Testis (tissue), 2 donors: Measurements from ENCODE around the gene ABHD16B.

ENCODE experiments used
- CTCF ChIP-seq, 3 experiments: fragments of 450-650 bp in 2 of 3; fragments of 200-600 bp in 1 of 3; sonication (generic) in 1 of 3; IDR thresholded peaks; one replicate each; pipeline ENCODE4 v1.5.1; 2016 to 2019; ENCODE audit warnings: antibody characterized with exemption in 3 of 3, mild to moderate bottlenecking in 2 of 3, moderate library complexity in 1 of 3
- POLR2A ChIP-seq: fragments of 450-650 bp; IDR thresholded peaks from one replicate; pipeline ENCODE4 v1.6.1; 2017; ENCODE audit warnings: antibody characterized with exemption, mild to moderate bottlenecking, moderate library complexity

GRCh38 chr20:63868264-63868663 lies 7.0 kb downstream of the ABHD16B start:
- TF ChIP-seq CTCF (IDR thresholded peaks at IDR 0.05) (no peak), POLR2A (no peak)
